NCI-H226 (cell line): ENCODE measurements around the gene CCDC148.
"Not testable (repeated sequence)": the region's sequence is repeated elsewhere in the genome, so short reads cannot be mapped to it uniquely, and the experiment has no call there.

Experiments used
- DNase-seq: peaks from one replicate; pipeline ENCODE4 v3.0.0-alpha.2; 2015

The CCDC148 gene

GRCh38 chr2:158481116-158481515 is 24.6 kb upstream of the CCDC148 start:
- DNase-seq = no peak

- DNase-seq = no peak
These were observed 22.3 kb upstream of the CCDC148 start for GRCh38 chr2:158478816-158479215.

- no peak for DNase-seq
These were observed 21.7 kb upstream of the CCDC148 start for GRCh38 chr2:158478237-158478636.

DNA sequence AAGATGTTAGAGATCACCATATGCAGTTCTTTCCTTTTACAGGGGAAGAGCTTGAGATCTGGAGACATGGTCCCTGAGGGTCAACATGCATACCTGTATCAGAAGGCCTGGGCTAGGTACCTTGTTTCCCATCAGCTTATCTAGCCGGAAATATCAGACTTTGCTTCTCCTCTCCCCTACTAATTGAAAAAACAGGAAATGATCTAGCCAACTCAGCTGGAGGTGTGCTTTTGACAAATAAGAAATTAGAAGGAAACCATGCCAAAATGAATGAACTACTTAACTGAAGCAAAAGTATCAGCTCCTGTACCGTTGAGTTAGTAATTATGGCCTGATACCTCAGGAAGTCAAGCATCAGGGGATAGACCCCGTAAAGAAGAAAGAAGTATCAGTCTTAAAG is 20.6 kb upstream of the CCDC148 start:
- no peak for DNase-seq

DNA sequence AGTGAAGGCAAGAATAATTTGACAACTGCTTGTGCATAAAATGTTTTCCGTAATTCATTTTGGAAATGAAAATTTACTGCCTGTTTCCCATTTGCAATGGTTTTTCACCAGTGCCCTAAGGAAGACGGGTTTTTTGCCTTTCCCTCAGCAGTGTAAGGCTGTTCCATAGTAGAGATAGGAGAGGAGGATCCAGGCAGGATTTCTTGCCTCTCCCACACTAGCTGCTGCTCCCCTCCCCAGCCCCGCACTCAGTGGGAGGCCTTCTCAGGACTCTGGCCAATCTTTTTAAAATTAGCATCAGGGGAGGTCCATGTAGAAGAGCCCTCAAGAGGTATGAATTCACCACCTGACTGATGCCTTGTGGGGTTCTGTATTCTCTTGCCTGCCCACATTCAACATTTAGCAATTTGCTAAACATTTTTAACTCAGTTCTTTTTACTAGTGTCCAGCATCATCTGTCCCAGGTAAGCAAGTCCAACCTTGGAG is 18.0 kb upstream of the CCDC148 start:
- DNase-seq = not testable (repeated sequence)

DNA sequence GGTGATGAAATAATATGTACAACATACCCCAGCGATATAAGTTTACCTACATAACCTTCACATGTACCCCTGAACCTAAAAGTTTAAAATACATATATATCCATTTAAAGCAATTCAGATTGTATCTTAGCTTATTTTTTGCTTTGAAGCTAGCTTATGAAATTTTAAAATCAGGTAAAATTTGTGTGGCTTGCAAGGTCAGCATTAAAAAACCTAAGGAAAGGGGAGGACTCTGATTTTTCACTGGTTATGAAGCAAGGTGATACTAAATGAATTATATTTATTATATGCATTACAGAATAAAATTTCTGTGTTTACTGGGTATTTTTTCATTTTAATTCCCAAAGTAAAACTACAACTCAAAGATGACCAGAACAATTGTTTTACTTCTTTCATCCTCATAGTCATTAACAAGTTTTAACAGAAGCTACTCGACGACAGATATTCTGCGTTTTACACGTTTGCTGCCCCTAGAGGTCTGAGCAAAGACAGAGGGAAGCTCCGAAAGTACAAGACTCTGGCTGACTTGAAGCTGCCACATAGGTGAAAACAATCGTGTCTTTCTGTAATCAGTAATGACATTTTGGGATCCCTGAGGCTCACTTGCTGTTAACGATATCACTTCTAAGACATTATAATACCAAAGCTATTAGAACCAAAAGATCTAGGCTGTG is 17.3 kb upstream of the CCDC148 start:
- DNase-seq = no peak

DNA sequence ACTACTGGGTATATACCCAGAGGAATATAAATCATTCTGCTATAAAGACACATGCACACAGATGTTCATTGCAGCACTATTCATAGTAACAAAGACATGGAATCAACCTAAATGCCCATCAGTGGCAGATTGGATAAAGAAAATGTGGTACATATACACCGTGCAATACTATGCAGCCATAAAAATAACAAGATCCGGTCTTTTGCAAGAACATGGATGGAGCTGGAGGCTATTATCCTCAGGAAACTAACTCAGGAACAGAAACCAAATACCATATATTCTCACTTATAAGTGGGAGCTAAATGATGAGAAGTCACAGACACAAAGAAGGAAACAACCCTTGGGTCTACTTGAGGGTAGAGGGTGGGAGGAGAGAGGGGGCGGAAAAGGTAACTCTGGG is 16.7 kb upstream of the CCDC148 start:
- not testable (repeated sequence) for DNase-seq

DNA sequence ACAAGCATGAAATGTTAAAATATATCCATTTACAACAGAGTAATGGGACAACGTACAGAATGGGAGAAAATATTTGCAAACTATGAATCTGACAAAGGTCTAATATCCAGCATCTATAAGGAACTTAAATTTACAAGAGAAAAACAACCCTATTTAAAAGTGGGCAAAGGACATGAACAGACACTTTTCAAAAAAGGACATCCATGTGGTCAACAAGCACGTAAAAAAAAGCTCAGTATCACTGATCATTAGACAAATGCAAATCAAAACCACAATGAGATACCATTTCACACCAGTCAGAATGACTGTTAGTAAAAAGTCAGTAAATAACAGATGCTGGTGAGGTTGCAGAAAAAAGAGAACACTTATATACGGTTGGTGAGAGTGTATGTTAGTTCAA is 16.3 kb upstream of the CCDC148 start:
- DNase-seq = not testable (repeated sequence)

DNA sequence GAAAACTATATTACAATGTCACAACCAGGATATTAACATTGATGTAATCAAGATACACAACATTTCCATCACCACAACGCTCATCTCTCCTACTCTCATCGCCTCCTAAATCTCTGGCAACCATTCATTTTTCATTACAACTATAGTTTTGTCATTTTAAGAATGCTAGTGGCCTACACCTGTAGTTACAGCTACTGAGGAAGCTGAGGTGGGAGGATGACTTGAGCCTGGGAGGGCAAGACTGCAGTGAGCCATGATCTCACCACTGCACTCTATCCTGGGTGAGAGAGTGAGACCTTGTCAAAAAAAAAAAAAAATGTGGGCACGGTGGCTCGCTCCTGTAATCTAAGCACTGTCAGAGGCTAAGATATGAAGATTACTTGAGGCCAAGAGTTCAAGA is 10.7 kb upstream of the CCDC148 start:
- no peak for DNase-seq

DNA sequence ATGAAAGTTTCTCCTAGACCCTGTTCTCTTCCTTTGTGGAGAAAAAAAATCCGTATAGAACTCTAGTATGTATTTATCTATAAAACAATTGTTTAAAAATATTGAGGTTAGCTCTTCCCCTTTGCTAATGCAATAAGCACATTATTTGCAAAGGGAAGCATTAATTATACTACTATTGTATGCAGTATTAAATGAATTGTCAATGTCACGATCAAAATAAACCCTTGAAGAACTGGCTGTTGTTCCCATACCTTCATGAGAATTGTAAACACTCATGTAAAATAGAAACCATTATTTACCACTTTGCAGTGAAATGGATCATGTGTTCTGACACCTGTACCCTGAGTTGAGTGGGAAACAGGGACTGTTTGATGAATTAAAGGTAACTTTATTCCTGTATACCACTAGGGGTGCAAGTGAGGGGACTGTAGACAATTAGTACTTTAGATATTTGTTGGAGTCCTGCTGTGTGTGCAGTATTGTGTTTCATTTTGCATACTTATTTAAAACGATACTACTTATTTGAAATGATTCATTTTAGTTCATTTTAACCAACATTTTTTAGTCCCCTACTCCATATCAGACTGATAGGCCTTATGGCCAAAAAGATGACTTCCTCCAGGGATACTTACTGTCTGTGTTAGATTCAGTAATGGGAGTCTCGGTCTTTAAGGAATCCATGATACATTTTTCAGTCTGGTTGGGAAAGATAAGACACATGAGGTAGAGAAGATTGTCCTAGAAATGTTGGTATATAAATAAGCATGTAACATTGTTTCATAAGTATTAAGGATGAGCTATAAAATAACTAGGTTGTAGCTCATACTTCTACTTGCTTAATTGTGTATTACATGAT is 8.1 kb upstream of the CCDC148 start:
- peak; percentile 41 for DNase-seq

- no peak for DNase-seq
These were observed 7.0 kb upstream of the CCDC148 start for GRCh38 chr2:158463496-158464095.

DNA sequence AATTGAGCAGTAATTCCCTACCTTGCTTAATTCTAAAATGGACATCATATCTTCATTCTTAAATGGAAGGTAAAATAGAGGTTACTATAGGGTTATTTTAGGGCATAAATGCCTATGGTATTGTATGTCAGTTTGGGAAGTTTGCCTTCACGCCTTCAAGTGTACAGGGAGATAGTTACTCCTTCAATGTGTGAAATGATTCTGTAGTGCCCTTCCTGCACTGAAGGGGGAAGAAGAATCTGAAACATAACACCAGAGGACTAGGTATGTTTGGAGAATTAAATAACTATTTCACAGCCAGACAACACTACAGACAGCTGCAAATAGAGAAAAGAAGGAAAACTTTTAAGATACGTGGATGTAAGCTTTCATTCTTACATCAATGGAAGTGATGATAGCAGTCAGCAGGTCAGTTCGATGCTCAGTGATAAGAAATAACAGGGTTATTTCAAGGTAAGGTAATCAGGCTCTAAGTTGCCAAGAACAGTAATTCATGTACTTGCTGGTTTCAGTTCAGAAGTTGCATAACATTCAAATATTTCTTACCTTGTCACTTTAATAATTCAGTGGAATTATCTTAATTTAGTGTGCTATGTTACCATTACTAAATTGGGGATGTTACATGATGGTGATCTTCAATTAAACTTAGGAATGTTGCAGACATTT is 4.2 kb upstream of the CCDC148 start:
- peak; percentile 25 for DNase-seq

DNA sequence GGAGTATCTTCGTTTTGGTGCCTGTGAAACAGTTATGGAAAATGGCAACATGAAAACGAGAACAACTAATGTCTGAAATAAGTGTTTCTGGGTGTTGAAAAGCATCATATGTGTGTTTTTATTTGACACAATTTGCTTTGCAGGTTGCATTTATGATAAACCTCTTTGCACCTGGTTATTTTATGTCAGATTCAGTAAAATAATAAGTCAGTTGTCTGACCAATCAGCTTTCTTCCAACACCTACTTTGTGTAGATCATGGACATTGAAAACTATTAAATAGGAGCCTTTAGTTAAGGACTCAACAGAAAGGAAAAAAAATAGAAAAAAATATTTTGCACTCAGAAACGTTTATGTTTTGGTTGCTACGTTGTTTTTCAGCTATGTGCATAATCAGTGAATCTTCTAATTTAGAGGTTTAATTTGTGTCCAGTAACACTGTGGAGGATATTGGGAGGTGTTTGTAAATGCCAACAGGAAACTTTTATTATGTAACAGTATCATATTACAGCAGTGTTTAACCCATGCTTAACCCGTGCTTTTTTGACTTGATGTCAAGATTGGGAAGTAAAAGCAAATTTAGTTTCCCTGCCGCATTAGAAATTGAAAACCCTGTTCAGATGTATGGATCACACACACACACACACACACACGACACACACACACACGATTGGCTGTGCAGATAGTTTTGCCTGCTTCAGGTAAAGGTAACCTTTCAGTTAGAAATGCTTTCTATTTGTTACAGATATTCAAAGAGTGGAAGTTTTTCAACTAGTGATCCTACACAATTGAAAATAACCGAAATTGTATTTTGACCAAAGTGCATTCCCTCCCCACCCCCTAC is 2.8 kb upstream of the CCDC148 start:
- DNase-seq = no peak

- DNase-seq = no peak
These were observed 2.0 kb upstream of the CCDC148 start for GRCh38 chr2:158458617-158458920.

- DNase-seq = peak; percentile 80
These were observed 1.5 kb upstream of the CCDC148 start for GRCh38 chr2:158457826-158458616.

- peak; percentile 65 for DNase-seq
These were observed 706 bp upstream of the CCDC148 start for GRCh38 chr2:158457092-158457825.

- DNase-seq = no peak
These were observed 12.9 kb downstream of the CCDC148 start for GRCh38 chr2:158443606-158444005.

GRCh38 chr2:158439062-158439461 is 17.5 kb downstream of the CCDC148 start:
- DNase-seq = not testable (repeated sequence)

DNA sequence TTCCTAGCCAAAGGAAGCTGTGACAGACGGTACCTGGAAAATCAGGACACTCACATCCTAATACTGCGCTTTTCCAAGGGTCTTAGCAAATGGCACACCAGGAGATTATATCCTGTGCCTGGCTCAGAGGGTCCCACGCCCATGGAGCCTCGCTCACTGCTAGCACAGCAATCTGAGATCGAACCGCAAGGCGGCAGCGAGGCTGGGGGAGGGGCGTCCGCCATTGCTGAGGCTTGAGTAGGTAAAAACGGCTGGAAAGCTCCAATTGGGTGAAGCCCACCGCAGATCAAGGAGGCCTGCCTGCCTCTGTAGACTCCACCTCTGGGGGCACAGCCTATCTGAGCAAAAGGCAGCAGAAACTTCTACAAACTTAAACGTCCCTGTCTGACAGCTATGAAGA is 22.8 kb downstream of the CCDC148 start:
- DNase-seq = not testable (repeated sequence)

DNA sequence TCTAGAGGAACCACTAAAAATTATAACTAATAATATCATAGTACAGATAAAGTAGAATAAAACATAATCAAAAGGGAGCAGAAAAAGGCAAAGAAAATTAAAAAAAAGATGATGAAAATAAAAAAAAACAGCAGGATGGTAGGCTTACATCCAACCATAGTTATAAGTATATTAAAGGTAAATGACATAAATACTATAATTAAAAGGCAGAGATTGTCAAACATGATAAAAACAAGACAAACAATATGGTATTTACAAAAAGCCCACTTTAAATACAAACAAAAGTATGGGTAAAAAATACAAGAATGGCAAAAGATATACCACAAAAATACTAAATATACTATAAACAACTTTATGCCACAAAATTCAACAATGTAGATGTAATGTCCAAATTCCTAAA is 24.4 kb downstream of the CCDC148 start:
- DNase-seq = no peak

DNA sequence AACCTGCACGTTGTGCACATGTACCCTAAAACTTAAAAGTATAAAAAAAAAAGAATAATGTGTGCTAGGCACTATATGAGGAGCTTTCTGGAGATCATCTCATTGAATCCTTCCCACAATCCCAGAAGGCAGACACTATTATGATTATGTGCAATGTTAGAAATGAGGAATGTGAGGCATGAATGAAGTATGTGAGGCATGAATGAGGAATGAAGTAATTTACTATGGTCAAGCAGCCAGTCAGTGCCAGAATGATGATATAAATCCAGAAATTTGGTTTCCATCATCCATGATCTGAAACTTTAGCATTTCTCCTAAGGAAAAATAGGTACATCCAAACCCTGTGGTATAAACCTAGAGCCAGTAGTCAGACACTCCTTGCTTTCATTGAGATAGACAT is 42.0 kb downstream of the CCDC148 start:
- DNase-seq = peak; percentile 78
